Cardiac muscle cell (in vitro differentiated cells and primary cell): ENCODE results near the gene GAMT. TPM values are rescaled to one million over a fixed set of nuclear protein-coding genes. Genes with fewer than 3 reads are reported as not detected.
"Not testable (repeated sequence)": the region's sequence is repeated elsewhere in the genome, so short reads cannot be mapped to it uniquely, and the experiment has no call there.

Experiments used
- DNase-seq, 2 donors: peaks; one replicate each; pipeline versions ENCODE4 v3.0.0 to v3.0.0-alpha.2; 2010 to 2017; ENCODE audit warnings: low read depth in 1 of 2, low spot score in 1 of 2
- H3K27ac ChIP-seq: fragments of 200-600 bp; sonication (generic); 2 replicates; pipeline ENCODE4 v1.5.1; 2016
- H3K27me3 ChIP-seq: fragments of 200-600 bp; sonication (generic); 2 replicates; pipeline ENCODE4 v1.6.0; 2016; ENCODE audit warnings: control low read depth
- H3K36me3 ChIP-seq: fragments of 200-600 bp; sonication (generic); 2 replicates; pipeline ENCODE4 v1.5.1; 2016; ENCODE audit warnings: control low read depth
- H3K4me1 ChIP-seq: fragments of 200-600 bp; sonication (generic); 2 replicates; pipeline ENCODE4 v1.8.1; 2017; ENCODE audit warnings: low read depth, mild to moderate bottlenecking, mixed run types
- H3K4me3 ChIP-seq: fragments of 200-600 bp; sonication (generic); 2 replicates; pipeline ENCODE4 v1.5.1; 2016; ENCODE audit warnings: mild to moderate bottlenecking
- H3K9me3 ChIP-seq: fragments of 200-600 bp; sonication (generic); 2 replicates; pipeline ENCODE4 v1.5.1; 2017; ENCODE audit warnings: low read depth, mild to moderate bottlenecking, control low read depth
- polyA plus RNA-seq: library from polyadenylated mRNA; unstranded; fragments of >200 nt; fragmentation: Nextera tagmentation; extraction: Ambion mirVana; gene quantifications from 2 replicates; pipeline ENCODE4 v1.2.1, GENCODE V29; 2016
- total RNA-seq: library from RNA; depleted of rRNA; stranded (reverse); fragments of >200 nt; gene quantifications from 2 replicates; pipeline ENCODE4 v1.2.3, GENCODE V29; 2016
- TF ChIP-seq, protein P1 (sequence below): IDR thresholded peaks from 2 replicates; pipeline ENCODE4 v1.5.1; 2012; ENCODE audit warnings: low read depth, mild to moderate bottlenecking, low read length

The GAMT gene
- total and polyA plus RNA-seq, 2 experiments from 2014 or later = 180 to 231 TPM

DNA sequence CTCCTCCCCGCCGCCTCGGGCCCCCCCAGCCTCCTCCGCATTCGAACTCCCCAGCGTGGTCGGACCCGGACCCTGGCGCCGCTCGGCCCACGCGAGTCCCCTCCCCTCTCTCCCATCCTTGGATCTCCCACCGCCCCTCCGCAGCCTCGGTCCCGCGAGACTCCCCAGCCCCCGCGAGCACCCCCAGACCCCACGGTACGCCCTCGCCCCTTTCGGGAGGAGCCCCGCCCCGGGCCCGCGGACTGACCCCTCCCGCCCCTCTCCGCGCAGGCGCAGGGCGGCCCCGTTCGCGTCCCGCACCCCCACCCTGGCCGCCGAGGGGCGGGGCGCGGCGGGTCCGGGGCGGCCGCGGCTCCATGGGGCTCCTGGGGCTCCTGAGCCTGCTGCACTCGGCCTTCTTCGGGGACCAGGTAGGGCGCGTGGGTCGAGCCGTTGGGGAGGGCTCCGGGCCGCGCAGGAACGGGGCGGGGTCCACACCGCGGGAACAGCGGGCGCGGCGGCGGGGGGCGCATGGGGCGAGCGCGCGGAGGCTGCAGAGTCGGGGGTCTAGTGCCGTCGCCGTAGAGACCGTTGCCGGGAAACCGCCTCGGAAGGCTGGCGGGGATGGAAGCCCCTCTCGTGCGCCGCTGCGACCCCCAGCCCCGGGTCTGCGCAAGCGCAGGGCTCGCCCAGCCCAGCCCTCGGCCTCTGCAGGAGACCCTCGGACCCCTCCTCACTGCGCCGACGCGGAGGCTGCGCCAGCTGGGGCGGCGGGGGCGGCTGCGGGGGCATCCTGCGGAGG lies 44.8 kb upstream of the GAMT start:
- no peaks in the 10 kb centered on the region for H3K9me3 ChIP-seq
- peak in 1 of 2 donors; percentile 74 for DNase-seq
- peaks cover 5% of the 10 kb centered on the region for H3K36me3 ChIP-seq
- peaks cover 5% of the 10 kb centered on the region for H3K4me1 ChIP-seq
- no peak overlapping the region for H3K27ac ChIP-seq
- peak overlapping the region; percentile 53 for H3K4me3 ChIP-seq
- TF ChIP-seq, protein P1, sequence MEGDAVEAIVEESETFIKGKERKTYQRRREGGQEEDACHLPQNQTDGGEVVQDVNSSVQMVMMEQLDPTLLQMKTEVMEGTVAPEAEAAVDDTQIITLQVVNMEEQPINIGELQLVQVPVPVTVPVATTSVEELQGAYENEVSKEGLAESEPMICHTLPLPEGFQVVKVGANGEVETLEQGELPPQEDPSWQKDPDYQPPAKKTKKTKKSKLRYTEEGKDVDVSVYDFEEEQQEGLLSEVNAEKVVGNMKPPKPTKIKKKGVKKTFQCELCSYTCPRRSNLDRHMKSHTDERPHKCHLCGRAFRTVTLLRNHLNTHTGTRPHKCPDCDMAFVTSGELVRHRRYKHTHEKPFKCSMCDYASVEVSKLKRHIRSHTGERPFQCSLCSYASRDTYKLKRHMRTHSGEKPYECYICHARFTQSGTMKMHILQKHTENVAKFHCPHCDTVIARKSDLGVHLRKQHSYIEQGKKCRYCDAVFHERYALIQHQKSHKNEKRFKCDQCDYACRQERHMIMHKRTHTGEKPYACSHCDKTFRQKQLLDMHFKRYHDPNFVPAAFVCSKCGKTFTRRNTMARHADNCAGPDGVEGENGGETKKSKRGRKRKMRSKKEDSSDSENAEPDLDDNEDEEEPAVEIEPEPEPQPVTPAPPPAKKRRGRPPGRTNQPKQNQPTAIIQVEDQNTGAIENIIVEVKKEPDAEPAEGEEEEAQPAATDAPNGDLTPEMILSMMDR = no peak
- peaks cover 59% of the 10 kb centered on the region for H3K27me3 ChIP-seq

DNA sequence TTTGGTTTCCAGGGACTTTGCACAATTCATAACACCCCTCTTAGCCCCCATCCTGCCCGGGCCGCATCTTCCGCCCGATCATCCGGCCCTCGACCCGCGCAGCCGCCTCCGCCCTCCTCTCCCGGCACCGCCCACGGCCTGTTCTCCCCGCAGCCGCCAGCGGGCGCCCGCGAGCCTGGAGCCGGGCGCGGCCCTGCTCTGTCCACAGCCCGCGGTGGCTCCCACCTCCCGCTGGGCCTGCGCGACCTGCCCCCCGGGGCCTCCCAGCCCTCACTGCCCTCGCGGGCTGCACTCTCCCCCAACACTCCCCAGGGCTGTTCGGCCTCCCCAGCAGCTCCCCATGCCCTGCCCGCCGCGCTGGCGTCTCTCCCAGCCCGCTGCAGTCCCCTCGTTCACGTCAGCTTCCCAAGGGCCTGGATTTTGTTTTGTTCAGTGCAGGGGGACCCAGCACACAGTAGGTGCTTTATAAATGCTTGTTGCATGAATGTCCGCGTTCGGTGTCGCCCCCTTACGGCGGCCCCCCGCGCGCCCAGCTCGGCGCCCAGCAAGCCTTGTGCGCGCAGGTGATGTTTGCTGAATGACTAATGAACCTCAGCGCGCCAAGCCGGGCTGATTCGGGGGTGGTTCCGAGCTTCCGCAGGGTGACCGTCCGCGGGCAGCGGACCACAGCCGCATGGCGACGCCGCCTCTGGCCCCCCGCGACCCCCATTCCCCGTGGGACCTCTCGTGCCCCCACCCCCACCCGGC lies 44.0 kb upstream of the GAMT start:
- Histone ChIP-seq H3K36me3 (peaks cover 13% of the 10 kb centered on the region), H3K27me3 (peaks cover 51% of the 10 kb centered on the region), H3K4me1 (peaks cover 5% of the 10 kb centered on the region), H3K27ac (no peak overlapping the region), H3K4me3 (peak overlapping the region; percentile 53), H3K9me3 (no peaks in the 10 kb centered on the region)
- TF ChIP-seq, protein P1 = peak; percentile 82
- peak; percentile 60 to 78 for DNase-seq

DNA sequence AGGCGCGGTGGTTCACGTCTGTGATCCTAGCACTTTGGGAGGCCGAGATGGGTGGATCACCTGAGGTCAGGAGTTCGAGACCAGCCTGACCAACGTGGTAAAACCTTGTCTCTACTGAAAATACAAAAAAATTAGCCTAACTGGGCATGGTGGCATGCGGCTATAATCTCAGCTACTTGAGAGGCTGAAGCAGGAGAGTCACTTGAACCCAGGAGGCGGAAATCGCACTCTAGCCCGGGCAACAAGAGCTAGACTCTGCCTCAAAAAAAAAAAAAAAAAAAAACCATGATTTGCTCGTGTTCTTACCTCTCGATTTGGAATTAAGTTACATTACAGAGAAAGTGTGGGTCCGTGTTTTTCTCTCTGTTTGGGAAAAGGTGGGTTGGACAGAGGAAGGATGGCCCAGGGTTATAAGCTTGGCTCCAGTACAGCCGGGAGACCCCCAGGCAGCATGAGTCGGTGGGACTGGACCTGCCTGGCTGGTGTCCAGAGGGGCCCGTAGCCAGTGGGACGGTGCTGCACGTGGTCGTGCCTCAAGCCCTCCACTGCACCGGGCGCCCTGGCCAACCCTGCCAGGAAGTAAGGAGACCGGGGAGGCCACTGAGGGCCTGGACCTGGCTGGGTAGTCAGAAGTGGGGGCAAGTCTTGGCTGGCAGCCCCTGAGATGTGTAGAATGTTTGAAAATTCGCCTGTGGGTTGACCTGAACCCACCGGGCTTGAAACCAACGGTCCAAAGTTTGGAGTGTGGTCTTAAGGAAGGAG lies 40.5 kb upstream of the GAMT start:
- H3K27me3 ChIP-seq = peaks cover 16% of the 10 kb centered on the region
- DNase-seq = no peak
- no peak overlapping the region for H3K4me3 ChIP-seq
- H3K27ac ChIP-seq = no peak overlapping the region
- peaks cover 9% of the 10 kb centered on the region for H3K4me1 ChIP-seq
- TF ChIP-seq, protein P1 = no peak
- H3K9me3 ChIP-seq = no peaks in the 10 kb centered on the region
- H3K36me3 ChIP-seq = peaks cover 22% of the 10 kb centered on the region

DNA sequence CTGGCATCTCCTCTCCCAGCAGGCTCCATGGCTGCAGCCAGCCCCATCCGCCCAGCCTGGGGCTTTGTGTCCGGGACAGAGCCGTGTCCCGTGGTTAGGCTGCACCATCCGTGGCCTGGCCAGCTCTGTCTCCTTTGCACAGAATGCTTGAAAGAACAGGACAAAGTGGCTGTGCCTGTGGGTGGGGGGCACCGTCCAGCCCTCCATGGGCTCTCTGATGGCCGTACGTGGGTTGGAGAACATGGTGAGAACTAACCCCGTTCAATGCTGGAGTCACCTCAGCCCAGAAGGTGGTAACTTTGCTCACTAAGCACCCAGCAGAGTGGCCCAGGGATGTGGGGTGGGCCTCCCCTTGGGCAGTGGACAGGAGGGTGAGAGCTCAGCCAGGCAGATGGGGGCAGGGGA lies 39.7 kb upstream of the GAMT start:
- H3K9me3 ChIP-seq = no peaks in the 10 kb centered on the region
- DNase-seq = no peak
- peaks cover 8% of the 10 kb centered on the region for H3K27me3 ChIP-seq
- H3K4me3 ChIP-seq = no peak overlapping the region
- TF ChIP-seq, protein P1 = no peak
- H3K27ac ChIP-seq = no peak overlapping the region
- peaks cover 22% of the 10 kb centered on the region for H3K36me3 ChIP-seq
- peaks cover 4% of the 10 kb centered on the region for H3K4me1 ChIP-seq

DNA sequence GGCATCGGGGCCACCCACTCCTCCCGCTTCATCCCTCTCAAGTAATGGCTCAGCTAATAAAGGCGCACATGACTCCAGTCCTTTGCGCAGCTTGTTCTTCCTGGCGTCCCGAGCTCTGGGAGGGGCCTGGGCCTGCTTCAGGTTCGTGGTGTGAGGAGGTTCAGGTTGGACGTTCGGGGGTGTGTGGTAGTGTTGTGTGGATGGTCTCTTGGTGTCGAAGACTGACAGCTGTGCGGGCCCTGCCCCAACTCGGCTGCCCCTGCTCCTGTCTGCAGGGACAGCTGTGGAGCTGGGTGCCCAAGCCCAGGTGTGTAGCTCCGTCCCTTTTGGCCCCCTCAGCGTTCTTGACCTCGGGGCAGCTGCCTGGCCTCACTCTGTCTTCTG lies 39.1 kb upstream of the GAMT start:
- peaks cover 2% of the 10 kb centered on the region for H3K27me3 ChIP-seq
- H3K36me3 ChIP-seq = peaks cover 22% of the 10 kb centered on the region
- DNase-seq = no peak
- peaks cover 4% of the 10 kb centered on the region for H3K4me1 ChIP-seq
- no peak overlapping the region for H3K27ac ChIP-seq
- no peaks in the 10 kb centered on the region for H3K9me3 ChIP-seq
- TF ChIP-seq, protein P1 = no peak
- no peak overlapping the region for H3K4me3 ChIP-seq

DNA sequence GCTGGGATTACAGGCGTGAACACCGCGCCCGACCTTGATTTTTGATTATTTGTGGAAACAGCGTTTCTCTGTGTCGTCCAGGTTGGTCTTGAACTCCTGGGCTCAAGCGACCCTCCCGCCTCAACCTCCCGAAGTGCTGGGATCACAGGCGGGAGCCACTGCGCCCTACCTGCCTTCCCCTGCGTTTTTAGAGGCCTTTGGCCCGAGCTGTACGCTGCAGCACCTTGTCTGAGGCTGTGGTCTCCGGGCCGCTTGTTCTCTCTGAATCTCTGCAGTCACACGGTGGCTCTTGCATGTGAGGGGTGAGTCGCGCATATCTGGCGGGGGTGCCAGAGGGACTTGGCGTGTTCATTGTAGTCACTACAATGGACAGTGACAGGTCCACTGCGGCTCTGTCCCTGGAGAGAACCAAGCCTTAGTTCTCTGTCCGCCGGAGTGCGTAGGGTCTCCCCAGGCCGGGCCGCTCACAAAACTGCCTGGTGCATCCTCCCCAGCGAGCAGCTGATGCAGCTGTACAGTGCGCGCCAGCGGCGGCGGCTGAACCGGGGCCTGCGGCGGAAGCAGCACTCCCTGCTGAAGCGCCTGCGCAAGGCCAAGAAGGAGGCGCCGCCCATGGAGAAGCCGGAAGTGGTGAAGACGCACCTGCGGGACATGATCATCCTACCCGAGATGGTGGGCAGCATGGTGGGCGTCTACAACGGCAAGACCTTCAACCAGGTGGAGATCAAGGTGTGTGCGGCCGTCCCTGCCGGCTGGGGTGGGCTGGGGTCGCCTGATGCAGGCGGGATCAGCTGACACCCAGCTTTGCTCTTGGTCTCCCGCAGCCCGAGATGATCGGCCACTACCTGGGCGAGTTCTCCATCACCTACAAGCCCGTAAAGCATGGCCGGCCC lies 38.4 kb upstream of the GAMT start:
- Histone ChIP-seq H3K4me3 (peak overlapping the region; percentile 56), H3K36me3 (peaks cover 22% of the 10 kb centered on the region)
- not testable (repeated sequence) for H3K27me3 ChIP-seq, H3K9me3 ChIP-seq, H3K4me1 ChIP-seq, DNase-seq, H3K27ac ChIP-seq
